Activated CD4-positive, CD25-positive, alpha-beta regulatory T cell treated with anti-CD3 and anti-CD28 coated beads, Interleukin-2, amount 50 U/mL, for 16 hours (primary cell): Measurements from ENCODE around the gene CBY2.

ENCODE experiments used
- DNase-seq: peaks from one replicate; pipeline ENCODE4 v3.0.0-alpha.2; 2020; ENCODE audit warnings: low read depth, low spot score

CBY2 gene

DNA sequence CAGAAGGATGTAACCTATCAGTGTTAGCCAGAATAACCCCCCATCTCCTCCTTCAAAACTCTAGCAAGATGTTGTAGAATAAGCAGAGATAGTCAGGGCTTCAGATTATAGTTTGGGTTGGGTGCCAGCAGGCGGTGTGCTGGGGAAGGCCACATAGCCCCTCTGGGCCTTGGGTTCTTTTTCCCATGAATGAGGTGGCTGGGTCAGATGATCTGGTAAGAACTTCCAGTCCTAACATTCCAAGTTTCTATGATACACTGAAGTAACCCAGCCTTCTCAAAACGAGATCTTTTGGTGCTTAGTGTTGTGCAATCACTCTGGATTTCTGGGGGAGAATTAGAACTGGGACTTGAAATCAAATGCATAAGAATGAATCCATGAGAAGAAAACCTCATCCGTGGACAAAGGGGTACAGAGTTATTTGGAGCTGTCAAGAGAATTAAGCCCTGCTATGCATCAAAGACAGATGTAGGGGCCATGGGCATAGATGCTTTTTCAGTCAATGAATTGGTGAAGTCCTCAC, 810 bp downstream of the CBY2 start:
- DNase-seq = no peak

DNA sequence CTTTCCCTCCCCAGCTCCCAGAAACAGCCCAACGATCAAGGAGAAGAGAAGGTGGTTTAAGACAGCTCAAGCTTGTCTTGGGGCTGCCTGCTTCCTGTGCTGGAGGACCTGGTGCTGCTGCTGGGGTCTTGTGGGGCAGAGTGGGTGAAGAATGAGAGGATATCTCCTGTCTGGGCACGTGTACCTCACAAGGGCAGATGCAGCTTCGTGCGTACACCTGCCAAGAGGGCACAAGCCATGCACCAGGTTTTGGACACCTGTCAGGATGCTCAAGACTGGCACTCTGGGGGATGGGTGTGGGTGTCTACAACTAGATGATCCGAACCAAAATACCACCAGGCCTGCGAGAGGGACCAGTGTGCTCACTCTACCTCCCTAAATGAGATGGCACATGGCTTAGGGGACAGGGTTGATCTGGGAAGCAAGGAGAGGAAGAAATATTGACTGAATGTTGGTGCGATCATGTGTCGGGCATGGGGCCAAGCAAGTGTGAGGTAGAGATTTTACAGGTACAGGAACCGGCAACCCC, 2.2 kb downstream of the CBY2 start:
- DNase-seq = no peak

DNA sequence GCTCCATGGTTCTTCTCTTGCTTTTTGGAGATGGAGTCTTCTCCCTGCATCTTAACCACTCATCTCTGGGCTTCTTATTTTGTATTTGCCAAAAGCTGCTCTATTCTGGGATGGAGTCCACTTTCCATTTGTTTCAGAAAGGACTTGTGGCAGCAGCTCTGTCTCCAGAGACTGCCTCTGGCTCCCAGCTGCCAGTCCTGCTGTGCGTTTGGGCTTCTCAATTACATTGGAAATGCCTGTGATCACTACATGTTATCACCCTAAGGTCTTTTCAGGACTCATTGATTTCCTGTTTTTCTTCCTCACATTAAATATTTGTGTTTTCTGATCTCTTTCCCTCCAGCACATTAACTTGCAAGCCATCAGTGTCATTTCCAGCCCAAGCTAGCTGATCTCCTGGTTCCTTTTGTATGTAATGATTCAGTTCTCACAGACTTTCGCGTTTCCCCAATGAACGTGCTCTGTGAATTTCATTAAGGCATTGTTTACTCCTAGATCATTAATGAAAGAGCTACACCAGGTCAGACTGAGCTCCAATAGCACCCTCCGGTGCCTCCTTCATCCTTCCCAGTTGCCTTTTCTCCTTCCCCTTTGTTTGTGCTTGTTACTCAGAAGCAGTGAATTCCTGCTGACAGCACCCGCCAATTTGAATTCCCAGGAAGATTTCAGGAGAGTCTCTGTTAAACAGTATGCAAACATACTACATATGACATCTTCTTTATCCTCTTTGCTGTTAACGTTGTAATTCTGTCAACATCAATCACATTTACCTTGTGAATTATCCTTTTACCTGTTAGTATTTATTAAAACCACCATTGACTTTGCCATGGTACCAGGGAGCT, 3.0 kb downstream of the CBY2 start:
- no peak for DNase-seq

DNA sequence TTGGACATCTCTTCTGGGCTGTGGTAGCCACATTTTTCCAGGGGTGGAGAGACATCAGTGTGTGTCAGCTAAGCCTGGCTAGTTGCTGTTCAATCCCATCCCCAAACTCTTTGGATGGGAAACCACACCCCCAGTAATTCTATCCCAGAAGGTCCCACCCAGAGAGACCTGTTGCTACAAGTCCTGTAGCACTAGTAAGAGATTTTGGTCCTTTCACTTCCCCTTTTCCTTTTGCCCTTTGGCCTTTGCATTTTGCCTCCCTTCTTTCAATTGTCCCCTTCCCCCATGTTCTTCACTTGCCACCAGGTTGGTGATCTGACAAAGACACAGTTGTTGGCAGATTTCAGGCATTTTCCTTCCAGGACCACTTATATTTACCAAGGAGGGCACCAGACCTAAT, 3.8 kb downstream of the CBY2 start:
- no peak for DNase-seq

DNA sequence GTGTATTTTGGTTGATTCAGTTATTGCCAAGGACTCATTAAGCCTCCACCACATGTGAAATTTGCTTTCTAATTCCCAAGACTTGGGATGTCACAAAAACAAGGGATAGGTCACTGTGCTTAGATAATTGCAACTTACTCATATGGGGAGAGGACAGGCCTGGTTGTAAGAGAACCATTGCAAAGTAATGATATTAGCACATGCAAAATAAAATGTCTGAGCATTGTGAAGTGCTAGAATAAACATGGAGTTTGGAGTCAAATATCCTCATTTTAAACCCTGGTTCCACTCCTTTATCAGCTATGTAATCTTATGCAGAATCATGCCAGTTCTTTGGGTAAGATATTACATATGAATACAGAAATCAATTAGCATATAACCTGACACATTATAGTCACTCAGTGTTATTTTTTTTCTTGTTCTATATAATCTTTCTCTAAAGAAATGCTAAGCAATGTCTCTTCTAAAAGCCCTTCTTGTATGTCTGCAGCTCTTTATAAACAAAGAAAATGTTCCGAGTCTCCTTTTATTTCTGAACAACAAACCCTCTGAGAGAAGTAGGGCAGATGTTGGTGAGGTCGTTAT, 5.5 kb downstream of the CBY2 start:
- no peak for DNase-seq

DNA sequence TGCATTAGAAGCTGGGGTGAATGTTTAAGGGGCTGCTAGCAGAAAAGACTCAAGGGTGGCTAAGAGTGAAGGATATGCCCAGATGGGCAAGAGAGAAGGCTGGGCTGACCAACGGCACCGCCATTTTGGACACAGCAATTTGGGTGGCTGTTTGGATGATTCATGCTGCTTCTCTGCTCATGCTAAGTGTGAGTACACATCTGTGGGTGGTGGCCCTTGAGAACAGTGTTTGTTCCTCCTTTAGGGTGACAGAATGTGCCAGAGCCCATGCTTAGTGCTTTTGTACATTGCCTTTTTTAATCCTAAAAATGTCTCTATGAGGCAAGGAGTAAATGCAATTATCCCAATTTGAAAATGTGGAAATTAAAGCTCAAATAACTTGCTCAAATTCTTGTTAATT, 9.8 kb downstream of the CBY2 start:
- DNase-seq = no peak

DNA sequence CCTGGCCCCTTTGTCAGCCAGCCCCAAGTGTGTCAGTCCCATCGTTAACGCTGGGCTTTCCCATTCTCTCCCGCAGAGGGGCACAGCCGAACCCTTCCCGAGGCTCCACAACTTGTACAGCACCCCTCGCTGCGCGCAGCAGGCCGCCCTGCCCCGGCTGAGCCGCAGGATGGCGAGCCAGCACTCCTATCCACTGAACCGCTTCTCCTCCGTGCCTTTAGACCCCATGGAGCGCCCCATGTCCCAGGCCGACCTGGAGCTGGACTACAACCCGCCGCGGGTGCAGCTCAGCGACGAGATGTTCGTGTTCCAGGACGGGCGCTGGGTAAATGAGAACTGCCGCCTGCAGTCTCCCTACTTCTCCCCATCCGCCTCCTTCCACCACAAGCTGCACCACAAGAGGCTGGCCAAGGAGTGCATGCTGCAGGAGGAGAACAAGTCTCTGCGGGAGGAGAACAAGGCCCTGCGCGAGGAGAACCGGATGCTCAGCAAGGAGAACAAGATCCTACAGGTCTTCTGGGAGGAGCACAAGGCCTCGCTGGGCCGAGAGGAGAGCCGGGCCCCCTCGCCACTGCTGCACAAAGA, 11.1 kb downstream of the CBY2 start:
- no peak for DNase-seq

DNA sequence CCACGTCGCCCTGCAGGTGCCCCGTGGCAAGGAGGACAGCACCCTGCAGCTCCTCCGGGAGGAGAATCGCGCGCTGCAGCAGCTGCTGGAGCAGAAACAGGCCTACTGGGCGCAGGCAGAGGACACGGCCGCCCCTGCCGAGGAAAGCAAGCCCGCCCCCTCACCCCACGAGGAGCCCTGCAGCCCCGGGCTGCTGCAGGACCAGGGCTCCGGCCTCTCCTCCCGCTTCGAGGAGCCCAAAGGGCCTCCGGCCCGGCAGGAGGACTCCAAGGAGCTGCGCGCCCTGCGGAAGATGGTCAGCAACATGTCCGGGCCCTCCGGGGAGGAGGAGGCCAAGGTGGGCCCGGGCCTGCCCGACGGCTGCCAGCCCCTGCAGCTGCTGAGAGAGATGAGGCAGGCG, 11.6 kb downstream of the CBY2 start:
- no peak for DNase-seq

DNA sequence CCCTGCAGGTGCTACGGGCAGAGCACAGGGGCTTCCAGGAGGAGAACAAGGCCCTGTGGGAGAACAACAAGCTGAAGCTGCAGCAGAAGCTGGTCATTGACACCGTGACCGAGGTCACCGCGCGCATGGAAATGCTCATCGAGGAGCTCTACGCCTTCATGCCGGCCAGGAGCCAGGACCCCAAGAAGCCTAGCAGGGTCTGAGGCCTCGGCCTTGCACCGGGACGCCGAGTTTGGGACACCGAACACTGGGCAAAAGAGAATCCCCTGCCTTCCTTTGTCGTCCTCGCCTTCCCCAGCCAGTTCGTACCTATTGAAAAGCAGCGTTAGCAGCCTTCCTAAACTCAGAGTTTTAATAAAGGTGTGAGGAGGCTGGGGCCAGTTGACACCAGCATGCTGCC, 12.1 kb downstream of the CBY2 start:
- no peak for DNase-seq

DNA sequence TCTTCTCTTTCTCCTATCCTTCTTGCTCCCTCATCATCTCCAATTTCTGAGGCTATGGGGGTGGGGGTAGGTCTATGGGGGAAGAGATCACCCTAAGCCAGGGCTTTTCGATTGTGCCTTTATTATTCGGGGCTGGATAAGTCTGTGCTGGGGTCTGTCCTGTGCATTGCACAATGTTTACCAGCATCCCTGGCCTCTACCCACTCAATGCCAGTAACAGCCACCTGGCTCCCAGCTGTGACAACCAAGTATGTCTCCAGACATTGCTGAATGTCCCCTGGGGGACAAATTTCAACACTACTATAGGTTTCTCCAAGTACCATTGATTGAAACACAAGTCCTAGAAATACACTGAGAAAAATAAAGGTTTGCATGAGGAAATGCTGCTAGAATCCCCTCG, 13.2 kb downstream of the CBY2 start:
- no peak for DNase-seq

DNA sequence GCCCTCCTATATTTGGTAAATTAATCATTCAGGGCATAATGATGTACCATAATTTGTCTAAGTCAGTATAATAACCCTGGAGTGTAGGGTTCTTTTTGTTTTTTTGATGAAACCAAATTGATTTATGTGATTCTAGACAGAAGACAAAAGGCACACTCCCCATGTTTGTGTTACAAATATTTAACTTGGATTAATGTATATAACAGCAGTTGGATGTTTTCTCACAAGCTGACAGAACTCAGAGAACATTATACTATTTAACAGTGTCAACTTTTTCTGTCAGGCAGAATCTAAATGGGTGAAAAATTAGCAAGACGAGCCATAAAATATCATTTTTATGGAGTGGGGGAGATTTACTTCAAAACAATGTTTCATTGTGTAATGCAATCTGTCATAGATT, 15.2 kb downstream of the CBY2 start:
- DNase-seq = no peak

DNA sequence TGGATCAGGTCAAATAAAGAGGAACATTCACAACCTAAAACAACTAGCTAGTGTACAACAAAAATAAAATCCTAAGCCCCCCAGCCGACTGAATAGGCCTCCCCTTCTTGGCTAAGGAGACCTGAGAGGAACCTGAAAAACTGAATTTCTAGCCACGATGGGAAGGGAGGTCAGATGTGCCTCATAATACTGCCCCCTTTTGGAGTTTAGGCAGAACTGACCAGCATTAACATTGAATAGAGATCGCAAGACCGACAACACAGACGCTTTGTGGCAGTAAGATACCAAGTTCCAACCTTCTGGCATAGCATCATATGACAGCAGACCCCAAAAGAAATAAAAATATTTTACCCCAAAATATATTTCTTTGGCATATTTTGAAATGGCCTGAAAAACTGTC, 15.9 kb downstream of the CBY2 start:
- no peak for DNase-seq

DNA sequence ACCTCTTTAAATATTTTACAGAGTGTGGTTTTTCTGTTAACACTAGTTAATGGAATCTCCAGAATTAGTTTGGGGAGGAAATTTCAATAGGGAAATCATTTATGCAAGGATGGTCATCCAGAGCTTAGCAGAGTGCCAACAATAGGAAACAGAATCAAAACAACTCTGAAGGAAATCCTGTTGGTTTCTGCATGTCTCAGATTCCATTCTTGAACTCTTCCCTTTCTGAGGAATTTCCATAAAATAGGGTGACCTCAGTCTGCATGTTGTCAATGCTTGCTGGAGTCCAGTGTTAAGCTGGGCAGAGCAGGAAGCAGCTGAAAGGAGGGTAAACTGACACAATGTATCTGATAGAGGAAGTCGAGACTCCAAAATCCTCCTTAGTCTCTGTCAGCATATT, 16.9 kb downstream of the CBY2 start:
- DNase-seq = no peak

DNA sequence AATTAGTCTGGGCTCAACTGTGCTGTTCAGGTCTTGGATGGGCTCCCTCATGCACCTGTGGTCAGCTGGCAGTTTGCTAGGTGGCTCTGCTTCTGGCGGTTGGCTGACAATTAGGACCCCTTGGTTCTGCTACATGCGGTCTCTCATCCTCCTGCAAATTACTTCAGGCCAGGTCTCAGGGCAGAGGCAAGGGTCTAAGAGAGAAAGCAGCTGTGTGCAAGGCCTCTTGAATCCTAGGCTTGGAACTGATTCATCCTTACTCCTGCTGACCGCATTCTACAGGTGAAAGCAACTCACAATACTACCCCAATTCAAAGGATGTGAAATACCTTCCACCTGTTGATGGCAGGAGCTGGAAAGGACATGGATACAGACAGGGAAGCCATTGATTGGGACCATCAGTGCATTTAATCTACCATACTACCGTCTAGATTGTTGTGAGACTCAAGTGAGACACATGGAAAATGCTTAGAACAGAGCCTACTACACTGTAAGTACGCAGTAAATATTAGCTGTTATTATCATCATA, 19.1 kb downstream of the CBY2 start:
- DNase-seq = no peak

DNA sequence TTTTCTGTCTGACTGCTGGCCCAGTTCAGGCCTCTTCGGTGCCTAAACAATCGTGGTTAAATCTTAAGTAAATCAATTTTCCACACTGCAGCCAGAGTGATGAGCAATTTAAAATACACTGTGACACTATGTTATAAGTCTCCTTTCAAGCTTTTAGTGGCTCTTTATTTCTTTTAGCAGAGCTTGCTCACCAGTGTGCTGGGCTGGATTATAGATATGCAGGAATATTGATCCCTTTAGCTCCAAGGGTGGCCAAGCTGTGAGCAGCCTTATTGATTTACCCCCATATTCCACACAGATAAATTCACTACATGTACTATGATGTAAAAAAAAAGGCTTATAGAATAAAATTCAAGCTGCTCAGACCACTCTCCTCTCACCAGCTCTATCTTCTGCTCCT, 21.7 kb downstream of the CBY2 start:
- DNase-seq = no peak

DNA sequence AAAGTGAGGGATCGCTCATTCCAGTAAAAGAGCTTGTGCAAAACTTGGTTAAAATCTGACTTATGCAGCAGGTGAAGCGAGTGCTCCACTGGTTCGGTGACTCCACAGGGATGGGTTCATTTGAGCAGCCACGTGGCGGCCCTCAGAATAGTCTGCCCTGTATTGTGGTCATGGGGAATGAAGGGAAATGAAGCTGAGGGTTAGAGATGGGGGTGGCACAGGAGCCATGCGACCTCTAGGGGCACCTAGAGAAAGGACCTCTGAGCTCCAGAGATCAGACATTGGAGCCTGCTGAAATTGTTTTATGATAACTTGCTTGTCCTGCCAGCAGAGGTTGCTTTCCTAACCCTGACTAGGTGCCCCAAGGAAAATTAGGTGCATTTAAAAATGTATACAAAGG, 26.6 kb downstream of the CBY2 start:
- DNase-seq = no peak

DNA sequence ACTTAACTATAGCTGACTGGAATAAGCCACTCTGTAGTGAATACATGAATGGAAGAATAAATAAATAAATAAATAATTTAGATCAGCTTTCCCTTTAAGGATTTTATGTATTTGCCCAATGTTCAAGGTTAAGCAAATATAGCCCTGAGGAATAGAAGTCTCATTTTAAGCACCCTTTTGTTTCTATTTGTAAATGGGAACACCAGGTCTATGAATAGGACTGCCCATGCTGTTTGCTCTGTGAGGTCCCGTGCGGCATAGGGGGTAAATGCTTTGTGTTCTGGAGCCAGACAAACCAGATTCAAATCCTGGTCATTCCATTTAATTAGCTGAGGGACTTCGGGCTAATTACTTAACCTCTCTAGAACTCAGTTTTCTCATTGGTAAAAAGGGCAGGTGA, 29.3 kb downstream of the CBY2 start:
- DNase-seq = no peak

DNA sequence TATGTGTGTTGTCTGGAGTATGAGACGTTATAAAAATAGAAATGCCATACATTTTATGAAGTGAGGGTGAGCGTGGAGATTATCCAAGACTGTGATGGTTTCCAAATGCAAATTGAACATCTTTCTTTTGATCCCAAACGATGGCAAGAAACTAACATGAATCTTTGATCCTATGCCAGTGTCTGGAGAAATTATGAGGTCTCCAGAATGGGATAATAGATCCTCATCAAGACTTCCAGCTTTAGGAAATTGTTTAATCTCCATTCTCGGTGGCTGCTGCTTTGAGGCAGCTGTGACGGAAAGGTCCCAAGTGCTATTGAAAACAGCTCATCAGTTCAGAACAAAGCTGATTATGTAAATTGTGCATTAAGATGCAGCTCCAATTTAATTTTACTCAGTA, 30.8 kb downstream of the CBY2 start:
- no peak for DNase-seq

DNA sequence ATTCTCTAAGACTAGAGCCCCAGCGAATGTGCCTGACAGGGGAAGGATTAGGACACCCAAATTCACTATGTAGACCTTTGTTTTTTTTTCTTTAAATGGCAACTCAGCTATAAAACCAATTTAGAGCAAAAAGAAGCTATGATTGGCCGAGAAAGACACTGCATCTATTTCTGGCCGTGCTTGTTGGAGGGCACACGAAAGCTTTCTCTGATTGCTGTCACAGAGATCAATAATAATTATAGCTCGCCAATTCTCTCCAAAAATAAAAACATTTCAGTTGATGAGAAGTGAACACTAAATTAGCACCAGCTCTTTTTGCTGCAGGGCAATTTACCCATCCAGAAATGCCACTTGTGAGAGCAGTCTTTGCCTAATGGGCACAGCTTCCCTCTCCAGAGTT, 31.2 kb downstream of the CBY2 start:
- DNase-seq = no peak

DNA sequence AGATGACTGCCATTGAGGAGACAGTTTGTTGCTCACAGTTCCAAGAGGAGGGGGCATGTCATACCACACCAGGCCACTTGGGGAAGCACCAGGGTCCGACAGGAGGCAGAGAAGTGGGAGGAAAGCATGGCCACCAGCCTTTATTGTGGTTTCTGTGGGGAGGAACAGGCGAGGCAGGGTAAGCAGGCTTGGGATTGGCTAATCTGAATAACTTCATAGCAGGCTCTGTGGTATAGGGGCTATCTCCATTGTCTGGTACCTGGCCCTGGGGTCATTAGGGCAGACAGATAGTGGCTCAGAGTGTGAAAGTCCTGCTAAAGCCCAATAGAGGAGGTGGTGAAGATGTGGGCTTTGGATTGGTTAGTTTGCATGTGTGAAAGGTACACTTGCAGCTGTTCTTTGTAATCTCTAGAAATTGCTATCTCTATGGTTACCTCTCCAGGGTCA, 35.5 kb downstream of the CBY2 start:
- no peak for DNase-seq

DNA sequence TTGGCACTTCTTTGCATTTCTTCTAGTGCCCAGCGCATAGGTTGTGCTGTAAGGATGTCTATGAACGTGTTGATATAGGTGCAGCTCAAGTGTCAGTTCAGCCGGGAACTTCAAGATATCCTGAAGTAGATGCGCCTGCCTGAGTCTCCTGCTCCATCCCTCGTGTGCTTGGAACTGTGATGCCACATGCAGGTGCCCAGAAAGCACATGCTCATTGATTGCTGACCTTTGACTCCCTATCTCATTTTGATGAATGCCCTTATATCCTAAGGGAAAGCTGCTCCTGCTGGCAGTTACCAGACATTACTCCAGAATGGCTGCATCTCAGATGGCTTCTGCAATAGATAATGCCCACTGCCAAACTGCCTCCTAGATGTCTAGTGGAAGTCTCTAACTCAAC, 40.9 kb downstream of the CBY2 start:
- no peak for DNase-seq

DNA sequence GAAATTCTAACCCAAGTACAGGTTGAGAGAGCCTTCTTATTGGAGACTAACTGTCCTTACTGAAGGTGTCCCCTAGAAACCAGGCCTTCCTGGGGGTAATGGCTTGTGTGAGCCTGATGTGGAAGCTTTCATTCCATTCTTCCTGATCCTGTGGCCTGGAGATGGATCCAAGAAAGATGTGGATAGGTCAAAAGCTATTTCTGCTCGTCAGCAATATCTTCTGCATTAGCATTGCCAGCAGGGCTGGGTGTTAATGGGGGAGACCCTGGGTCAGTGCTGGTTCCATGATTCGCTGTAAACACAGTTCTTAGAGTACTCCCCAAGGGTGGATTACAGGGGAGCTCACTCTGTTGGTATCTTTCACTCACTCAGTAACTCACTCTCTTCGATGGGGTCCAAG, 42.9 kb downstream of the CBY2 start:
- DNase-seq = no peak
